GM21390 (cell line): ENCODE measurements around the gene RPL7A.
A peak's percentile ranks its signal among the peaks of the same experiment; 100 is the strongest.
"Not testable (repeated sequence)": the region's sequence is repeated elsewhere in the genome, so short reads cannot be mapped to it uniquely, and the experiment has no call there.

Source experiments
- ATAC-seq: cut with Tn5 transposase; IDR thresholded peaks from one replicate; pipeline ENCODE4 v1.9.1; 2021; ENCODE audit not compliant: unreplicated experiment

RPL7A gene

GRCh38 chr9:133347985-133348717, at the start of gene RPL7A, which contains the start of gene MED22:
RPL7A (plus strand) TSS chr9:133348218; CDS start chr9:133348244, 26 bp downstream.
MED22 (minus strand) TSS chr9:133348131; CDS start chr9:133346662, 1,469 bp downstream.
- peak; percentile 69 for ATAC-seq

- not testable (repeated sequence) for ATAC-seq
These were observed 48.0 kb upstream of the RPL7A start for GRCh38 chr9:133299996-133300395.

GRCh38 chr9:133301253-133302230, 46.5 kb upstream of the RPL7A start:
- ATAC-seq = no peak

- ATAC-seq = no peak
These were observed 44.5 kb upstream of the RPL7A start for GRCh38 chr9:133303266-133304157.

- ATAC-seq = no peak
These were observed 43.9 kb upstream of the RPL7A start for GRCh38 chr9:133304158-133304470.

- no peak for ATAC-seq
These were observed 43.3 kb upstream of the RPL7A start for GRCh38 chr9:133304477-133305377.

DNA sequence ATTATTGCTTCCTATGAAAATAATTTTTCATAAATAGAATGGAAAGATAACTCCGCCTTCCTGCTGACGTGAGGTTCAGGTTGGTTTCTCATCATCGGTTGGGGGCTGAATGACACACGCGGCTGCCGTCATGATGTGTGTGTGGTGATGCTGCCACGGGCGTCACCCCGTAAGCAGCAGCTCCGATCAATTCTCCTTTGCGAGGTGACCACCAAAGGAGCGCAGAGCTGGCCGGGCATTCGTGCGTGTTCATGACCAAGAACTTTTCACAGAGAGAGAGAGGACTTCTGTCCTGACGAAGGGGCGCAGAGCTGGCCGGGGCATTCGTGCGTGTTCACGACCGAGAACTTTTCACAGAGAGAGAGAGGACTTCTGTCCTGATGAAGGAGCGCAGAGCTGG, 42.3 kb upstream of the RPL7A start:
- no peak for ATAC-seq

- ATAC-seq = no peak
These were observed 41.5 kb upstream of the RPL7A start for GRCh38 chr9:133306242-133307204.

DNA sequence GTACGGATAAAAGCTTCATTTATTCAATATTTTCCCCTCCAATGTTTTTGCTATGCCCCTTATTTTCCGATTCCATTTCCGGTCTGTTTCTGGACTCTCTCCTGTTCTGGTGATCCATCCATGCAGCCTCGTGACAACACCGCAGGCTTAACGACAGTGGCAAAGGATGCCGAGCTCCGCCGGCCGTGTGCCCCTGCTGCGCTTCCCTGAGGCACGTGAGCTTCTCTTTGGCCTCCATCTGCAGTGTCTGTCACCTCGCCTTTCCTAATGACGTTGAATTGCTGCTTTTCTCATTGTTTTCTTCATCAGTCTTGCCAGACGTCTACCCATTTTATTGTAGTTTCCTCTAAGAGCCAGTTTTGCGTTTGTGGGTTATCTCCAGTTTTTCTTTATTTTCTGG, 40.7 kb upstream of the RPL7A start:
- no peak for ATAC-seq

- ATAC-seq = no peak
These were observed 38.4 kb upstream of the RPL7A start for GRCh38 chr9:133309608-133310007.

GRCh38 chr9:133315997-133316396, 32.0 kb upstream of the RPL7A start:
- ATAC-seq = no peak

GRCh38 chr9:133317551-133317950, 30.5 kb upstream of the RPL7A start:
- not testable (repeated sequence) for ATAC-seq

GRCh38 chr9:133320421-133320881, 27.6 kb upstream of the RPL7A start:
- no peak for ATAC-seq

GRCh38 chr9:133321411-133321935, 26.5 kb upstream of the RPL7A start:
- no peak for ATAC-seq

DNA sequence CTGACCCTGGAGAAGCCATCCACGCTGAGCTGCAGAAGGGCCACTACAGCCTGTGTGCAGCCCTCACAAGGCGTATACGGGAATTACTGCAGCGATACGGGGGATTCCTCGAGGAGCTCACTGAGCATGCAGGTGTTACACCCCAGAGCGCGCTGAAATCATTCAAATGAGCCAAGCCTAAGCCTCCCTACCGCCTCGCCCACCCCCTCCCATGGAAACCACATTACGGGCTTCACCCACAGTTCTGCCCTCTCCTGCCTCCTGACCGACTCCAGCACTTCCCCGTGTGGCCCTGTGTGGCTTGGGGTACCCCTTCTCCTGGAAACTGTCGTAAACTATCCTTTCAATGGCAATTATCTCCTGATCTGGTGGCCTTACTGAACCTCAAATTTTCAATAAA, 25.3 kb upstream of the RPL7A start:
- no peak for ATAC-seq

GRCh38 chr9:133323211-133323610, 24.8 kb upstream of the RPL7A start:
- ATAC-seq = no peak

- ATAC-seq = no peak
These were observed 23.9 kb upstream of the RPL7A start for GRCh38 chr9:133323991-133324703.

DNA sequence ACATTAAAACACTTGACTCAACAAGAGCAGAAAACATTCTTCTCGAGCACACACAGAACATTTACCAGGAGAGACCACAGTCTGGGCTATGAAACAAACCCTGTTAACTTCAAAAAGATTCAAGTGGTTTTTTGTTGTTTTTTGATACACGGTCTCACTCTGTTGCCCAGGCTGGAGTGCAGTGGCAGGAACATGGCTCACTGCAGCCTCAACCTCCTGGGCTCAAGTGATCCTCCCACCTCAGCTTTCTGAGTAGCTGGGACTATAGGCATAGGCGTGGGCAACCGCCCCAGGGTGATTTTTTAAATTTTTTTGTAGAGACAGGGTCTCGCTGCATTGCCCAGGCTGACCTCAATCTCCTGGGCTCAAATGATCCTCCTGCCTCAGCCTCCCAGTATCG, 21.0 kb upstream of the RPL7A start:
- ATAC-seq = not testable (repeated sequence)
